Neural cell (in vitro differentiated cells): ENCODE data around the gene FA2H. TPM values are rescaled to one million over a fixed set of nuclear protein-coding genes. Genes with fewer than 3 reads are reported as not detected.

Experiments
- H2AFZ ChIP-seq: fragments of 200-600, 300-800 bp; sonication (generic), shearing (Covaris generic); 2 replicates; pipeline ENCODE4 v1.6.0; 2014; ENCODE audit warnings: low read depth, mild to moderate bottlenecking, antibody characterized with exemption, low read length, moderate library complexity
- H3F3A ChIP-seq: fragments of 200-600 bp; shearing (Covaris generic); 2 replicates; pipeline ENCODE4 v1.6.1; 2016; ENCODE audit warnings: mild to moderate bottlenecking, moderate library complexity, mixed read lengths, antibody characterized with exemption, low read length; ENCODE audit not compliant: insufficient read depth, poor library complexity, severe bottlenecking
- H3K27ac ChIP-seq: fragments of 200-600, 300-800 bp; sonication (generic), shearing (Covaris generic); 2 replicates; pipeline ENCODE4 v1.5.1; 2014; ENCODE audit warnings: mild to moderate bottlenecking, low read length, moderate library complexity
- H3K27me3 ChIP-seq: fragments of 300-800, 200-600 bp; sonication (generic), shearing (Covaris generic); 2 replicates; pipeline ENCODE4 v1.6.0; 2014; ENCODE audit warnings: mild to moderate bottlenecking, low read depth, low read length, moderate library complexity; ENCODE audit not compliant: insufficient read depth
- H3K36me3 ChIP-seq: fragments of 300-800, 200-600 bp; sonication (generic), shearing (Covaris generic); 2 replicates; pipeline ENCODE4 v1.5.1; 2014; ENCODE audit warnings: mild to moderate bottlenecking, antibody characterized with exemption, low read length, moderate library complexity; ENCODE audit not compliant: insufficient read depth
- H3K4me2 ChIP-seq: fragments of 300-800, 200-600 bp; sonication (generic), shearing (Covaris generic); 2 replicates; pipeline ENCODE4 v1.6.0; 2014; ENCODE audit warnings: mild to moderate bottlenecking, low read length
- H3K4me3 ChIP-seq: fragments of 300-800, 200-600 bp; sonication (generic), shearing (Covaris generic); 2 replicates; pipeline ENCODE4 v1.5.1; 2014; ENCODE audit warnings: mild to moderate bottlenecking, low read length, moderate library complexity
- H3K79me2 ChIP-seq: fragments of 200-600 bp; shearing (Covaris generic); replicated peaks from 2 replicates; pipeline ENCODE4 v1.6.0; 2014; ENCODE audit warnings: mild to moderate bottlenecking, low read length, moderate library complexity; ENCODE audit not compliant: insufficient read depth
- H3K9ac ChIP-seq: fragments of 300-800, 200-600 bp; sonication (generic), shearing (Covaris generic); 2 replicates; pipeline ENCODE4 v1.6.1; 2016; ENCODE audit warnings: mild to moderate bottlenecking, low read length, mixed read lengths
- H3K9me2 ChIP-seq: fragments of 200-600 bp; shearing (Covaris generic); 2 replicates; pipeline ENCODE4 v1.6.1; 2016; ENCODE audit warnings: mild to moderate bottlenecking, low read length, mixed read lengths; ENCODE audit not compliant: insufficient read depth
- H3K9me3 ChIP-seq: fragments of 200-600, 300-800 bp; sonication (generic), shearing (Covaris generic); 2 replicates; pipeline ENCODE4 v1.6.1; 2016; ENCODE audit warnings: mild to moderate bottlenecking, mixed run types, low read length, moderate library complexity, mixed read lengths
- H4K20me1 ChIP-seq: fragments of 200-600 bp; shearing (Covaris generic); 2 replicates; pipeline ENCODE4 v1.6.1; 2016; ENCODE audit warnings: mild to moderate bottlenecking, mixed run types; ENCODE audit not compliant: insufficient read depth
- CTCF ChIP-seq: fragments of 450-650 bp; IDR thresholded peaks from 2 replicates; pipeline ENCODE4 v1.5.1; 2014; ENCODE audit warnings: antibody characterized with exemption, mild to moderate bottlenecking, moderate library complexity; ENCODE audit not compliant: poor library complexity, severe bottlenecking
- EP300 ChIP-seq: fragments of 450-650 bp; conservative IDR thresholded peaks from 2 replicates; pipeline ENCODE4 v1.6.1; 2014; ENCODE audit warnings: antibody characterized with exemption, mild to moderate bottlenecking, moderate library complexity; ENCODE audit not compliant: poor library complexity, severe bottlenecking
- EZH2 ChIP-seq: fragments of 200-600, 300-800 bp; shearing (Covaris generic), sonication (generic); IDR thresholded peaks from 2 replicates; pipeline ENCODE4 v1.6.1; 2014; ENCODE audit warnings: antibody characterized with exemption, low read length, borderline replicate concordance, mild to moderate bottlenecking; ENCODE audit not compliant: insufficient read depth, poor library complexity, severe bottlenecking
- MXI1 ChIP-seq: fragments of 450-650 bp; conservative IDR thresholded peaks from 2 replicates; pipeline ENCODE4 v1.6.1; 2014; ENCODE audit warnings: antibody characterized with exemption, mild to moderate bottlenecking; ENCODE audit not compliant: poor library complexity, severe bottlenecking
- POLR2AphosphoS5 ChIP-seq: IDR thresholded peaks from 2 replicates; pipeline ENCODE4 v1.6.1; 2012
- RAD21 ChIP-seq: fragments of 450-650 bp; conservative IDR thresholded peaks from 2 replicates; pipeline ENCODE4 v1.6.1; 2014; ENCODE audit warnings: antibody characterized with exemption, mild to moderate bottlenecking, moderate library complexity
- REST ChIP-seq: IDR thresholded peaks from 2 replicates; pipeline ENCODE4 v1.6.1; 2012; ENCODE audit warnings: borderline replicate concordance
- SMC3 ChIP-seq: fragments of 450-650 bp; conservative IDR thresholded peaks from 2 replicates; pipeline ENCODE4 v1.6.1; 2014; ENCODE audit warnings: antibody characterized with exemption, mild to moderate bottlenecking, moderate library complexity; ENCODE audit not compliant: poor library complexity
- TAF1 ChIP-seq: IDR thresholded peaks from 2 replicates; pipeline ENCODE4 v1.6.1; 2012; ENCODE audit warnings: low read depth
- polyA plus RNA-seq: library from polyadenylated mRNA; depleted of rRNA; stranded (reverse); fragments of >200 nt; gene quantifications from 2 replicates; pipeline ENCODE4 v1.2.3, GENCODE V29; 2014

Gene FA2H
- polyA plus RNA-seq, 1 donor from 2014 or later = not detected

GRCh38 chr16:74748616-74749026 is 26.0 kb downstream of the FA2H start:
- Histone ChIP-seq H3K4me2 (no peak overlapping the region), H3K27ac (no peak overlapping the region), H3F3A (no peaks in the 10 kb centered on the region), H3K9ac (no peak overlapping the region), H3K9me3 (no peaks in the 10 kb centered on the region), H4K20me1 (no peaks in the 10 kb centered on the region), H3K4me3 (no peak overlapping the region), H3K9me2 (no peaks in the 10 kb centered on the region), H3K27me3 (no peaks in the 10 kb centered on the region), H3K36me3 (no peaks in the 10 kb centered on the region), H3K79me2 (no peaks in the 10 kb centered on the region), H2AFZ (no peak overlapping the region)
- no peak for TF ChIP-seq POLR2AphosphoS5
- no peak for TF ChIP-seq MXI1
- no peak for TF ChIP-seq CTCF
- no peak for TF ChIP-seq SMC3
- TF ChIP-seq EP300 = no peak
- TF ChIP-seq TAF1 = no peak
- no peak for TF ChIP-seq RAD21
- no peak for TF ChIP-seq EZH2
- TF ChIP-seq REST = no peak

GRCh38 chr16:74747716-74748615 is 26.7 kb downstream of the FA2H start:
- H2AFZ ChIP-seq = no peak overlapping the region
- TF ChIP-seq SMC3 (no peak), MXI1 (no peak), REST (no peak), CTCF (no peak), TAF1 (no peak), RAD21 (no peak), EP300 (no peak), POLR2AphosphoS5 (no peak), EZH2 (no peak)

More at GRCh38 chr16:74747716-74748615, 26.7 kb downstream of the FA2H start:
- no peaks in the 10 kb centered on the region for H3K27me3 ChIP-seq
- H3K27ac ChIP-seq = no peak overlapping the region
- no peaks in the 10 kb centered on the region for H3K79me2 ChIP-seq
- no peaks in the 10 kb centered on the region for H4K20me1 ChIP-seq
- no peaks in the 10 kb centered on the region for H3K36me3 ChIP-seq
- no peak overlapping the region for H3K9ac ChIP-seq
- no peak overlapping the region for H3K4me2 ChIP-seq
- no peaks in the 10 kb centered on the region for H3F3A ChIP-seq
- H3K9me3 ChIP-seq = no peaks in the 10 kb centered on the region
- no peak overlapping the region for H3K4me3 ChIP-seq
- no peaks in the 10 kb centered on the region for H3K9me2 ChIP-seq
